ENCODE results near the gene SPATS2. TPM values are rescaled to one million over a fixed set of nuclear protein-coding genes. Genes with fewer than 3 reads are reported as not detected.

SPATS2 gene
- total and polyA plus RNA-seq, 2 of the 4 experiments (the other 2 are of a cell fraction), result 50.6 to 63.3 TPM

DNA sequence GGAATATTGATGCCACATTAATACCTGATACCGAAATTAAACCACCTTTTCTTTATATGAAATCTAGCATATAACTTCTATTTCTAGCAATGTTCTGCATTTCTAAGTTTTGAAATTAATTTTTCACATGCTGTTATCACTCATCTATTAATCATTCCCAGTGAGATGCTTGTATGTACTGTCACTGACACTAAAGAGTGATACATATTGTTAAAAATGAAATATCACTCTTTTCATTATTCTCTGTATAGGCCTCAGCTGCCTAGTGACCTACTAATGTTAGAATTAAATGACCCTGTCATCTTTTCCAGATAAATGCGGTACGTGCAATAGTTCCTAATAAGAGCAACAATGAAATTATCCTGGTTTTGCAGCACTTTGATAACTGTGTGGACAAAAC lies 121.9 kb downstream of the SPATS2 start:
- H4K20me1 ChIP-seq (ENCODE audit: insufficient read depth, low read length), result 0 out of 2 replicates have a peak, but pooled peaks cover 3% of the 10 kb centered on the region
- no peak overlapping the region; a peak in 1 of 4 replicates for H4K8ac ChIP-seq (ENCODE audit: low read depth in 2 of 2, low read length in 2 of 2)
- in situ Hi-C loops (cut with MboI; ENCODE audit: low sequenced_read_pairs), result no loop called here
- no peak overlapping the region for H3K27ac ChIP-seq (ENCODE audit: insufficient read depth, low read length)
- ATAC-seq (ENCODE audit: low read depth) (no peak), DNase-seq (no peak)
- CTCF ChIA-PET, result interaction anchor here (1.2 kb wide), 1 partner anchor 18 kb away, joined by 4 read pairs; no protein-coding TSS in a partner anchor
- no peak overlapping the region for H4K5ac ChIP-seq (ENCODE audit: low read depth, low read length)
- H3K56ac ChIP-seq (ENCODE audit: extremely low read depth, insufficient read depth, low read length), result no peak overlapping the region
- no peak overlapping the region for H2AFZ ChIP-seq (replicated peaks; ENCODE audit: low read length, poor library complexity)
- H3K14ac ChIP-seq (replicated peaks; ENCODE audit: low read depth, low read length), result no peak overlapping the region
- H2AK9ac ChIP-seq (replicated peaks; ENCODE audit: low read depth, low read length, poor library complexity), result no peak overlapping the region
- no peak overlapping the region for H4K91ac ChIP-seq (ENCODE audit: insufficient read depth, low read depth, low read length)
- H2AK5ac ChIP-seq (ENCODE audit: low read depth, low read length), result no peak overlapping the region
- H2BK5ac ChIP-seq (ENCODE audit: low read depth, low read length, poor library complexity, severe bottlenecking), result peak overlapping the region; percentile 61
- no peak overlapping the region for H2BK15ac ChIP-seq (ENCODE audit: low read depth, low read length)
- H3K9me1 ChIP-seq (ENCODE audit: insufficient read depth, low read length), result peaks cover 5% of the 10 kb centered on the region; the same call in 1 of the 2 replicates
- no peak for TF ChIP-seq BHLHE40 (IDR thresholded peaks at IDR 0.05; ENCODE audit: low read depth, low read length)
- TF ChIP-seq USF2 (IDR thresholded peaks at IDR 0.05; ENCODE audit: low read depth, low read length), result no peak
- dilution Hi-C loops (cut with HindIII; ENCODE audit: low sequenced_read_pairs, unreplicated experiment), result no loop called here
- H3K9ac ChIP-seq (ENCODE audit: low read depth, low read length), result no peak overlapping the region
- H3K79me1 ChIP-seq (ENCODE audit: low read depth in 1 of 2, low read length in 2 of 2), result peaks cover 9 to 45% of the 10 kb centered on the region in 2 experiments; a peak in 3 of 4 replicates
- H3K27me3 ChIP-seq (ENCODE audit: control insufficient read depth, insufficient read depth, low read length), result no peaks in the 10 kb centered on the region
- intact Hi-C loops (cut with micrococcal nuclease), result loop anchor here (10.0 kb wide), 1 partner anchor 94 kb away; no protein-coding TSS in a partner anchor
- H3K23ac ChIP-seq (ENCODE audit: low read depth, low read length), result no peak overlapping the region
- POLR2A ChIA-PET (ENCODE audit: unreplicated experiment), result no interaction called here
- H3K18ac ChIP-seq (ENCODE audit: low read depth, low read length), result no peak overlapping the region
- BruUV-seq (replicated peaks), result no TSS peak
- no peak overlapping the region for H3K4me3 ChIP-seq (ENCODE audit: insufficient read depth, low read depth, low read length)
- no peaks in the 10 kb centered on the region for H3K9me3 ChIP-seq (ENCODE audit: control insufficient read depth, insufficient read depth, low read length)
- WGBS, 2 experiments (ENCODE audit: extremely low coverage in 2 of 2, insufficient read length in 1 of 2), result no CpG with 5 or more reads among the region's 3 CpGs
- peaks cover 2% of the 10 kb centered on the region; the same call in 1 of the 2 replicates for H3K4me1 ChIP-seq (ENCODE audit: control insufficient read depth, insufficient read depth, low read length)
- H3K4ac ChIP-seq (ENCODE audit: low read depth, low read length), result no peak overlapping the region
- H3K4me2 ChIP-seq (ENCODE audit: low read depth, low read length), result no peak overlapping the region; the same call in 1 of the 2 replicates
- no peak overlapping the region for H2BK120ac ChIP-seq (ENCODE audit: low read depth, low read length)
- no peak overlapping the region for H2BK20ac ChIP-seq (ENCODE audit: low read depth, low read length)
- H3K36me3 ChIP-seq (ENCODE audit: control insufficient read depth, insufficient read depth, low read length), result peaks cover 5% of the 10 kb centered on the region; the same call in 1 of the 2 replicates

All from IMR-90 (cell line).